SU-DHL-6 (cell line): ENCODE results near the gene GLRA3.

ENCODE experiments used
- CTCF ChIP-seq: fragments of 200-600 bp; sonication (generic); IDR thresholded peaks from one replicate; pipeline ENCODE4 v1.5.1; 2017; ENCODE audit warnings: antibody characterized with exemption, mild to moderate bottlenecking, low read length, moderate library complexity; ENCODE audit not compliant: insufficient read depth, poor library complexity, severe bottlenecking
- EZH2phosphoT487 ChIP-seq: fragments of 200-600 bp; sonication (generic), shearing (Covaris generic); conservative IDR thresholded peaks from 2 replicates; pipeline ENCODE4 v1.6.1; 2018; ENCODE audit warnings: mild to moderate bottlenecking, antibody characterized with exemption, low read length, moderate library complexity, mixed read lengths

GRCh38 chr4:174757736-174758135 lies 71.3 kb downstream of the GLRA3 start:
- TF ChIP-seq CTCF (no peak), EZH2phosphoT487 (no peak)
